CD14-positive monocyte (primary cell): ENCODE results near the gene MYL1. TPM values are rescaled to one million over a fixed set of nuclear protein-coding genes. Genes with fewer than 3 reads are reported as not detected.

ENCODE experiments used
- DNase-seq, 3 donors: peaks; one replicate each; pipeline ENCODE4 v3.0.0-alpha.2; 2011 to 2022
- H2AFZ ChIP-seq: 2 replicates; pipeline ENCODE4 v1.6.0; 2012; ENCODE audit warnings: mild to moderate bottlenecking, low read depth, low read length, inconsistent platforms; ENCODE audit not compliant: insufficient read depth, poor library complexity, severe bottlenecking
- H3K27ac ChIP-seq, 2 donors: 1 replicate in 1 of 2; 2 replicates in 1 of 2; pipeline ENCODE4 v1.5.1; 2012 to 2013; ENCODE audit warnings: low read length in 2 of 2, control low read depth in 1 of 2, inconsistent platforms in 1 of 2, low read depth in 1 of 2, mild to moderate bottlenecking in 1 of 2
- H3K27me3 ChIP-seq, 2 donors: one replicate each; pipeline versions ENCODE4 v1.6.0 to v1.6.1; 2011 to 2013; ENCODE audit warnings: low read length in 2 of 2; ENCODE audit not compliant: control insufficient read depth in 2 of 2, insufficient read depth in 2 of 2
- H3K36me3 ChIP-seq, 2 donors: replicated peaks in 1 of 2; 1 replicate in 1 of 2; 2 replicates in 1 of 2; pipeline versions ENCODE4 v1.5.1 to v1.6.1; 2012 to 2013; ENCODE audit warnings: low read length in 2 of 2, control low read depth in 1 of 2, inconsistent platforms in 1 of 2, mild to moderate bottlenecking in 1 of 2; ENCODE audit not compliant: insufficient read depth in 2 of 2, control insufficient read depth in 1 of 2
- H3K4me1 ChIP-seq, 2 donors: 1 replicate in 1 of 2; 2 replicates in 1 of 2; pipeline versions ENCODE4 v1.5.1 to v1.6.1; 2012 to 2013; ENCODE audit warnings: low read length in 2 of 2, control low read depth in 1 of 2, inconsistent platforms in 1 of 2, mild to moderate bottlenecking in 1 of 2, moderate library complexity in 1 of 2; ENCODE audit not compliant: insufficient read depth in 2 of 2, control insufficient read depth in 1 of 2
- H3K4me2 ChIP-seq: replicated peaks from 2 replicates; pipeline ENCODE3; 2012; ENCODE audit warnings: low read length, moderate library complexity, mild to moderate bottlenecking; ENCODE audit not compliant: poor library complexity, severe bottlenecking; ENCODE audit errors: extremely low read depth
- H3K4me3 ChIP-seq, 3 experiments: fragments of 200-600 bp in 1 of 3; sonication (generic) in 1 of 3; replicated peaks in 1 of 3; 1 replicate in 2 of 3; 2 replicates in 1 of 3; pipeline ENCODE4 v1.5.1; 2011 to 2013; ENCODE audit warnings: low read length in 3 of 3, mild to moderate bottlenecking in 3 of 3, control low read depth in 2 of 3, low read depth in 2 of 3, inconsistent platforms in 1 of 3, moderate library complexity in 1 of 3
- H3K79me2 ChIP-seq: 2 replicates; pipeline ENCODE4 v1.6.0; 2012; ENCODE audit warnings: mild to moderate bottlenecking, control low read depth, inconsistent platforms, low read length, moderate library complexity; ENCODE audit not compliant: insufficient read depth
- H3K9ac ChIP-seq: 2 replicates; pipeline ENCODE4 v1.6.0; 2017; ENCODE audit warnings: low read length, mild to moderate bottlenecking; ENCODE audit not compliant: insufficient read depth, poor library complexity, severe bottlenecking
- H3K9me3 ChIP-seq, 2 donors: replicated peaks in 1 of 2; 1 replicate in 1 of 2; 2 replicates in 1 of 2; pipeline versions ENCODE4 v1.5.1 to v1.6.1; 2012 to 2013; ENCODE audit warnings: low read length in 2 of 2, control low read depth in 1 of 2; ENCODE audit not compliant: control insufficient read depth in 1 of 2, insufficient read depth in 1 of 2
- H4K20me1 ChIP-seq: 2 replicates; pipeline ENCODE4 v1.6.0; 2012; ENCODE audit warnings: mild to moderate bottlenecking, low read length, control low read depth, moderate library complexity; ENCODE audit not compliant: insufficient read depth
- H3K27ac Mint-ChIP-seq, 7 donors: one replicate each; pipeline ENCODE4 v1.8.0; 2020; ENCODE audit warnings: mild to moderate bottlenecking in 7 of 7, mixed read lengths in 7 of 7, moderate library complexity in 6 of 7, inconsistent platforms in 2 of 7
- H3K27me3 Mint-ChIP-seq, 3 donors: one replicate each; pipeline ENCODE4 v1.8.0; 2021 to 2022; ENCODE audit warnings: low read depth in 3 of 3, mild to moderate bottlenecking in 3 of 3, mixed read lengths in 3 of 3, moderate library complexity in 3 of 3, inconsistent platforms in 1 of 3
- H3K36me3 Mint-ChIP-seq, 2 donors: one replicate each; pipeline ENCODE4 v1.8.0; 2020; ENCODE audit warnings: mixed read lengths in 2 of 2, inconsistent platforms in 1 of 2, mild to moderate bottlenecking in 1 of 2
- H3K4me1 Mint-ChIP-seq: one replicate; pipeline ENCODE4 v1.8.0; 2020; ENCODE audit warnings: mild to moderate bottlenecking, mixed read lengths
- H3K4me3 Mint-ChIP-seq, 2 donors: one replicate each; pipeline ENCODE4 v1.8.0; 2020; ENCODE audit warnings: mild to moderate bottlenecking in 2 of 2, mixed read lengths in 2 of 2, moderate library complexity in 1 of 2
- H3K9me3 Mint-ChIP-seq, 7 donors: one replicate each; pipeline ENCODE4 v1.8.0; 2020 to 2022; ENCODE audit warnings: mixed read lengths in 7 of 7, mild to moderate bottlenecking in 6 of 7, moderate library complexity in 6 of 7, inconsistent platforms in 2 of 7
- CTCF ChIP-seq: fragments of 200-600 bp; IDR thresholded peaks from one replicate; pipeline ENCODE4 v1.8.0; 2022; ENCODE audit warnings: antibody characterized with exemption, mild to moderate bottlenecking
- WGBS: methylation state at CpG from one replicate; pipeline ENCODE4 v1.1.5; 2013; ENCODE audit warnings: missing lambda C conversion rate; ENCODE audit not compliant: insufficient coverage; 5-methylcytosine and 5-hydroxymethylcytosine counted together
- intact Hi-C, 2 donors: fragments of 100-400 bp; cut with micrococcal nuclease; formaldehyde crosslinking; loops; one replicate each; pipeline versions ENCODE4 v1.15.0 to v1.15.1; 2023
- polyA minus RNA-seq: library from RNA; depleted of rRNA, polyadenylated mRNA; stranded (reverse); fragments of >200 nt; gene quantifications from 2 replicates; pipeline ENCODE4 v1.2.3, GENCODE V29; 2012
- polyA plus RNA-seq, 3 donors: library from polyadenylated mRNA; depleted of rRNA in 1 of 3; unstranded in 2 of 3; stranded (reverse) in 1 of 3; fragments of 300-500 nt in 2 of 3; fragments of >200 nt in 1 of 3; fragmentation: Illumina TruSeq in 2 of 3; gene quantifications; 1 replicate in 2 of 3; 2 replicates in 1 of 3; pipeline ENCODE4 v1.2.3, GENCODE V29; 2012 to 2021
- total RNA-seq, 12 experiments: library from RNA in 1 of 12; stranded (reverse) in 1 of 12; fragments of 120-200 nt in 1 of 12; gene quantifications; one replicate each; pipeline ENCODE4 v1.2.4 and lab custom pipeline; 2013 to 2026; ENCODE audit warnings: mixed read lengths in 6 of 12, inconsistent platforms in 1 of 12

Gene MYL1
- 1.9 TPM for total RNA-seq (2013)
- polyA plus RNA-seq (not detected), polyA minus RNA-seq (not detected in 2 replicates), total RNA-seq (lab: John Stamatoyannopoulos, UW) (0 to 0.23 (median 0) reads per million in 11 experiments)

GRCh38 chr2:210315015-210315788, at the start of gene MYL1:
Gene MYL1, minus strand, starts transcription at chr2:210315174. Its CDS starts 132 bp downstream, at chr2:210315042.
- no peak within 1 kb of the TSS for H3K9ac ChIP-seq
- 85% methylated on average over 2 of the region's 5 CpGs for WGBS
- TF ChIP-seq CTCF: no peak
- intact Hi-C loops: no loop called here
- no peaks in the 10 kb centered on the region for H3K36me3 Mint-ChIP-seq
- no peaks in the 10 kb centered on the region for H3K4me1 Mint-ChIP-seq
- no peak for DNase-seq
- no peaks in the 10 kb centered on the region for H3K27me3 ChIP-seq
- H2AFZ ChIP-seq: no peak within 1 kb of the TSS
- H4K20me1 ChIP-seq: no peaks in the 10 kb centered on the region
- peaks cover 0 to 2% (median 0%) of the 10 kb centered on the region in 7 donors for H3K9me3 Mint-ChIP-seq
- H3K4me3 Mint-ChIP-seq: no peak within 1 kb of the TSS
- H3K4me3 ChIP-seq: no peak within 1 kb of the TSS
- no peak within 1 kb of the TSS for H3K4me2 ChIP-seq
- no peak within 1 kb of the TSS for H3K27ac ChIP-seq
- no peak within 1 kb of the TSS for H3K27ac Mint-ChIP-seq
- no peaks in the 10 kb centered on the region for H3K27me3 Mint-ChIP-seq
- H3K9me3 ChIP-seq: no peaks in the 10 kb centered on the region
- no peaks in the 10 kb centered on the region for H3K4me1 ChIP-seq
- no peaks in the 10 kb centered on the region for H3K79me2 ChIP-seq
- H3K36me3 ChIP-seq: no peaks in the 10 kb centered on the region

- peaks cover 0 to 2% (median 0%) of the 10 kb centered on the region in 3 donors for H3K27me3 Mint-ChIP-seq
- intact Hi-C loops: no loop called here
- no peaks in the 10 kb centered on the region for H3K36me3 ChIP-seq
These were observed 48.9 kb upstream of the MYL1 start for GRCh38 chr2:210363876-210364275.

More at GRCh38 chr2:210363876-210364275, 48.9 kb upstream of the MYL1 start:
- H3K79me2 ChIP-seq: no peaks in the 10 kb centered on the region
- DNase-seq: no peak
- H3K9ac ChIP-seq: no peak overlapping the region
- no peaks in the 10 kb centered on the region for H4K20me1 ChIP-seq
- H3K27ac ChIP-seq: no peak overlapping the region
- H3K4me3 ChIP-seq: no peak overlapping the region
- Mint-ChIP-seq H3K27ac (no peak overlapping the region), H3K4me1 (no peaks in the 10 kb centered on the region), H3K36me3 (no peaks in the 10 kb centered on the region), H3K9me3 (peaks cover 0 to 6% (median 2%) of the 10 kb centered on the region in 7 donors), H3K4me3 (no peak overlapping the region)
- no peaks in the 10 kb centered on the region for H3K9me3 ChIP-seq
- no peak overlapping the region for H2AFZ ChIP-seq
- no peak for TF ChIP-seq CTCF
- no peak overlapping the region for H3K4me2 ChIP-seq
- H3K4me1 ChIP-seq: no peaks in the 10 kb centered on the region
- H3K27me3 ChIP-seq: no peaks in the 10 kb centered on the region
